Common myeloid progenitor, CD34-positive (primary cell): ENCODE results near the gene PNO1.

Experiments
- CTCF ChIA-PET: fragments of 350-600 bp; sonication (Branson Sonifier 250); formaldehyde crosslinking; loops from one replicate; lab custom pipeline; 2021; ENCODE audit warnings: antibody characterized with exemption; lab: Charles Lee
- POLR2A ChIA-PET: fragments of 350-600 bp; sonication (Branson Sonifier 250); formaldehyde crosslinking; loops from one replicate; lab custom pipeline; 2021; ENCODE audit warnings: antibody characterized with exemption; lab: Charles Lee
- DNase-seq, 3 donors: peaks; one replicate each; pipeline versions ENCODE4 v3.0.0 to v3.0.0-alpha.2; 2013
- H3K27ac ChIP-seq, 2 experiments: 1 replicate in 1 of 2; 2 replicates in 1 of 2; pipeline ENCODE4 v1.7.0; 2013; ENCODE audit warnings: inconsistent platforms in 2 of 2, low read length in 2 of 2, mild to moderate bottlenecking in 2 of 2, low read depth in 1 of 2, moderate library complexity in 1 of 2; ENCODE audit not compliant: severe bottlenecking in 2 of 2, insufficient read depth in 1 of 2, poor library complexity in 1 of 2
- H3K27me3 ChIP-seq, 5 experiments: replicated peaks in 2 of 5; 1 replicate in 3 of 5; 2 replicates in 2 of 5; pipeline versions ENCODE4 v1.6.1 to v1.7.0; 2013; ENCODE audit warnings: low read length in 4 of 5, mild to moderate bottlenecking in 2 of 5, moderate library complexity in 2 of 5, inconsistent platforms in 1 of 5; ENCODE audit not compliant: insufficient read depth in 5 of 5, control insufficient read depth in 4 of 5
- H3K36me3 ChIP-seq, 4 experiments: 1 replicate in 2 of 4; 2 replicates in 2 of 4; pipeline versions ENCODE4 v1.6.1 to v1.7.0; 2013; ENCODE audit warnings: low read length in 3 of 4, control low read depth in 1 of 4, mild to moderate bottlenecking in 1 of 4; ENCODE audit not compliant: control insufficient read depth in 4 of 4, insufficient read depth in 4 of 4
- H3K4me1 ChIP-seq, 4 experiments: 1 replicate in 3 of 4; 2 replicates in 1 of 4; pipeline versions ENCODE4 v1.6.1 to v1.7.1; 2013; ENCODE audit warnings: low read length in 3 of 4, mild to moderate bottlenecking in 3 of 4, control low read depth in 1 of 4, inconsistent platforms in 1 of 4, moderate library complexity in 1 of 4; ENCODE audit not compliant: control insufficient read depth in 4 of 4, insufficient read depth in 4 of 4; ENCODE audit errors: control extremely low read depth in 1 of 4
- H3K4me3 ChIP-seq, 7 experiments: 1 replicate in 4 of 7; 2 replicates in 3 of 7; pipeline versions ENCODE4 v1.5.1 to v1.7.0; 2013; ENCODE audit warnings: mild to moderate bottlenecking in 7 of 7, low read length in 6 of 7, moderate library complexity in 6 of 7, inconsistent platforms in 2 of 7, low read depth in 2 of 7, control low read depth in 1 of 7; ENCODE audit not compliant: insufficient read depth in 4 of 7, control insufficient read depth in 1 of 7; ENCODE audit errors: extremely low read depth in 1 of 7
- H3K9me3 ChIP-seq, 5 experiments: 1 replicate in 4 of 5; 2 replicates in 1 of 5; pipeline versions ENCODE4 v1.6.1 to v1.7.1; 2013; ENCODE audit warnings: low read length in 4 of 5, mild to moderate bottlenecking in 2 of 5, inconsistent platforms in 1 of 5, low read depth in 1 of 5, moderate library complexity in 1 of 5; ENCODE audit not compliant: control insufficient read depth in 4 of 5, insufficient read depth in 2 of 5; ENCODE audit errors: control extremely low read depth in 1 of 5
- WGBS: methylation state at CpG from one replicate; pipeline ENCODE4 v1.1.5; 2013; ENCODE audit not compliant: insufficient coverage; 5-methylcytosine and 5-hydroxymethylcytosine counted together

PNO1 gene

GRCh38 chr2:68134120-68134519 is 23.6 kb upstream of the PNO1 start:
- Histone ChIP-seq H3K27ac (no peak overlapping the region), H3K36me3 (peaks cover 0 to 9% (median 3%) of the 10 kb centered on the region in 4 experiments), H3K9me3 (no peaks in the 10 kb centered on the region), H3K4me1 (peaks cover 5 to 20% (median 6%) of the 10 kb centered on the region in 4 experiments), H3K27me3 (no peaks in the 10 kb centered on the region), H3K4me3 (no peak overlapping the region)
- ChIA-PET POLR2A (no interaction called here), CTCF (interaction anchor here (0.8 to 2.0 kb wide), 3 partner anchors 12 to 307 kb away, joined by 3 to 8 read pairs (median 6); no protein-coding TSS in a partner anchor)
- no peak for DNase-seq
- WGBS: no CpG with 5 or more reads among the region's 1 CpG

- DNase-seq: peak in 1 of 3 donors; percentile 11
These were observed 23.1 kb upstream of the PNO1 start for GRCh38 chr2:68134554-68134953.

GRCh38 chr2:68135448-68136320 is 22.0 kb upstream of the PNO1 start:
- ChIA-PET CTCF (interaction anchor here (1.0 to 1.7 kb wide), 6 partner anchors 8 to 146 kb away, joined by 3 to 7 read pairs (median 4); no protein-coding TSS in a partner anchor), POLR2A (no interaction called here)
- H3K27ac ChIP-seq: peak overlapping the region in 1 of 2 experiments; percentile 45
- H3K4me1 ChIP-seq: peaks cover 5 to 20% (median 6%) of the 10 kb centered on the region in 4 experiments
- DNase-seq: peak; percentile 72 to 91 (median 81)
- no peaks in the 10 kb centered on the region for H3K9me3 ChIP-seq
- no peaks in the 10 kb centered on the region for H3K27me3 ChIP-seq
- H3K36me3 ChIP-seq: peaks cover 0 to 11% (median 3%) of the 10 kb centered on the region in 4 experiments
- 6% methylated on average over 3 of the region's 7 CpGs for WGBS
- peak overlapping the region in 1 of 7 experiments; percentile 34 for H3K4me3 ChIP-seq

More at GRCh38 chr2:68134554-68134953, 23.1 kb upstream of the PNO1 start:
- H3K27ac ChIP-seq: no peak overlapping the region
- CTCF ChIA-PET: interaction anchor here (1.0 to 1.7 kb wide), 4 partner anchors 9 to 148 kb away, joined by 3 to 7 read pairs (median 4); no protein-coding TSS in a partner anchor
- H3K27me3 ChIP-seq: no peaks in the 10 kb centered on the region
- H3K4me3 ChIP-seq: no peak overlapping the region
- WGBS: no CpG with 5 or more reads among the region's 6 CpGs
- H3K4me1 ChIP-seq: peaks cover 5 to 20% (median 6%) of the 10 kb centered on the region in 4 experiments
- H3K36me3 ChIP-seq: peaks cover 0 to 9% (median 3%) of the 10 kb centered on the region in 4 experiments
- H3K9me3 ChIP-seq: no peaks in the 10 kb centered on the region
- POLR2A ChIA-PET: no interaction called here

GRCh38 chr2:68141875-68142274 is 15.8 kb upstream of the PNO1 start:
- no peak overlapping the region for H3K27ac ChIP-seq
- no peaks in the 10 kb centered on the region for H3K9me3 ChIP-seq
- POLR2A ChIA-PET: no interaction called here
- H3K4me1 ChIP-seq: peaks cover 0 to 2% (median 0%) of the 10 kb centered on the region in 4 experiments
- CTCF ChIA-PET: no interaction called here
- H3K36me3 ChIP-seq: peaks cover 0 to 14% (median 9%) of the 10 kb centered on the region in 4 experiments
- no peaks in the 10 kb centered on the region for H3K27me3 ChIP-seq
- no peak overlapping the region for H3K4me3 ChIP-seq
- no CpG with 5 or more reads among the region's 2 CpGs for WGBS
- no peak for DNase-seq

- CTCF ChIA-PET: interaction anchor here (1.1 kb wide), 1 partner anchor 11 kb away, joined by 3 read pairs; no protein-coding TSS in a partner anchor
- H3K4me3 ChIP-seq: no peak overlapping the region
- H3K27me3 ChIP-seq: no peaks in the 10 kb centered on the region
- POLR2A ChIA-PET: no interaction called here
- peaks cover 11 to 27% (median 17%) of the 10 kb centered on the region in 4 experiments for H3K4me1 ChIP-seq
- peaks cover 0 to 3% (median 1%) of the 10 kb centered on the region in 4 experiments for H3K36me3 ChIP-seq
- H3K27ac ChIP-seq: no peak overlapping the region
- DNase-seq: no peak
- no peaks in the 10 kb centered on the region for H3K9me3 ChIP-seq
These were observed 6.7 kb upstream of the PNO1 start for GRCh38 chr2:68151037-68151436.

- DNase-seq: peak in 1 of 3 donors; percentile 45
- WGBS: 0% methylated on average over 1 of the region's 3 CpGs
These were observed 4.9 kb upstream of the PNO1 start for GRCh38 chr2:68152681-68153347.

More at GRCh38 chr2:68152681-68153347, 4.9 kb upstream of the PNO1 start:
- no peaks in the 10 kb centered on the region for H3K27me3 ChIP-seq
- CTCF ChIA-PET: interaction anchor here (0.6 to 2.7 kb wide), 10 partner anchors 8 to 269 kb away, joined by 3 to 15 read pairs (median 4); no protein-coding TSS in a partner anchor
- H3K27ac ChIP-seq: peak overlapping the region in 1 of 2 experiments; percentile 60
- H3K4me1 ChIP-seq: peaks cover 18 to 35% (median 24%) of the 10 kb centered on the region in 4 experiments
- POLR2A ChIA-PET: no interaction called here
- no peaks in the 10 kb centered on the region for H3K9me3 ChIP-seq
- H3K4me3 ChIP-seq: peak overlapping the region in 2 of 7 experiments; percentile 4 to 39
- peaks cover 0 to 3% (median 1%) of the 10 kb centered on the region in 4 experiments for H3K36me3 ChIP-seq
